HCT116 (cell line): ENCODE measurements around the gene SGIP1. TPM values are rescaled to one million over a fixed set of nuclear protein-coding genes. Genes with fewer than 3 reads are reported as not detected.

Experiments used
- ATAC-seq: fragments of 200-7000 bp; cut with Tn5 transposase; 2 replicates; pipeline ENCODE4 v1.9.1; 2020; ENCODE audit warnings: mild to moderate bottlenecking, moderate library complexity
- BruUV-seq: library from RNA; stranded (reverse); fragments of 400-500 nt; replicated peaks from 2 replicates; lab custom pipeline; 2021; lab: Mats Ljungman, UMichigan
- CTCF ChIA-PET: fragments of 300-600 bp; sonication (Branson Sonifier 250); formaldehyde crosslinking; loops from one replicate; lab custom pipeline; 2021; ENCODE audit warnings: antibody characterized with exemption; lab: Charles Lee
- POLR2A ChIA-PET: fragments of 300-600, 350-600 bp; sonication (Branson Sonifier 250); formaldehyde crosslinking; loops from one replicate; lab custom pipeline; 2021; ENCODE audit warnings: antibody characterized with exemption; lab: Charles Lee
- RAD21 ChIA-PET, 2 experiments: fragments of 300-600 bp; sonication (Branson Sonifier 250); formaldehyde crosslinking; loops; one replicate each; lab custom pipeline; 2023; ENCODE audit warnings: low total read pairs in 2 of 2; ENCODE audit not compliant: uncharacterized antibody in 2 of 2, unreplicated experiment in 2 of 2, low non-redundant PET in 1 of 2; lab: Charles Lee
- DNase-seq: peaks from one replicate; pipeline ENCODE4 v3.0.0-alpha.2; 2010; ENCODE audit warnings: low read depth, low spot score
- H2AFZ ChIP-seq: fragments of 200-600 bp; shearing (Covaris generic), sonication (generic); 2 replicates; pipeline ENCODE4 v1.6.1; 2017; ENCODE audit warnings: low read depth, mixed run types, mixed read lengths, antibody characterized with exemption, low read length; ENCODE audit not compliant: poor library complexity, severe bottlenecking
- H3K27ac ChIP-seq: 2 replicates; pipeline ENCODE4 v1.5.1; 2012; ENCODE audit warnings: low read depth, low read length
- H3K27me3 ChIP-seq: fragments of 200-600 bp; sonication (generic); 2 replicates; pipeline ENCODE4 v1.6.1; 2016; ENCODE audit warnings: mixed run types, low read length, mixed read lengths; ENCODE audit not compliant: insufficient read depth
- H3K36me3 ChIP-seq, 2 experiments: fragments of 200-500 bp in 1 of 2; fragments of 200-600 bp in 1 of 2; sonication (Bioruptor generic) in 1 of 2; sonication (generic) in 1 of 2; 2 replicates each; pipeline versions ENCODE4 v1.5.1 to v1.6.1; 2014 to 2016; ENCODE audit warnings: low read length in 2 of 2, inconsistent platforms in 1 of 2, mixed read lengths in 1 of 2, mixed run types in 1 of 2; ENCODE audit not compliant: insufficient read depth in 2 of 2, control insufficient read depth in 1 of 2
- H3K4me1 ChIP-seq, 2 experiments: fragments of 200-600 bp in 1 of 2; sonication (generic) in 1 of 2; 2 replicates each; pipeline versions ENCODE4 v1.5.1 to v1.6.1; 2012 to 2017; ENCODE audit warnings: low read length in 2 of 2, inconsistent platforms in 1 of 2, mild to moderate bottlenecking in 1 of 2, mixed read lengths in 1 of 2, mixed run types in 1 of 2, moderate library complexity in 1 of 2; ENCODE audit not compliant: insufficient read depth in 2 of 2, control insufficient read depth in 1 of 2
- H3K4me2 ChIP-seq: fragments of 200-600 bp; sonication (generic); 2 replicates; pipeline ENCODE4 v1.6.1; 2017; ENCODE audit warnings: mixed run types, low read length, mixed read lengths
- H3K4me3 ChIP-seq, 2 experiments: fragments of 200-600 bp in 1 of 2; sonication (generic) in 1 of 2; replicated peaks in 1 of 2; 2 replicates each; pipeline ENCODE4 v1.5.1; 2011 to 2016; ENCODE audit warnings: low read length in 2 of 2, control low read depth in 1 of 2, low read depth in 1 of 2, mild to moderate bottlenecking in 1 of 2, mixed read lengths in 1 of 2, mixed run types in 1 of 2
- H3K79me2 ChIP-seq: fragments of 200-600 bp; sonication (generic); 2 replicates; pipeline ENCODE4 v1.6.1; 2017; ENCODE audit warnings: mild to moderate bottlenecking, mixed run types, low read length, moderate library complexity, mixed read lengths; ENCODE audit not compliant: insufficient read depth
- H3K9ac ChIP-seq: fragments of 200-600 bp; sonication (generic); 2 replicates; pipeline ENCODE4 v1.6.1; 2016; ENCODE audit warnings: low read length, mixed read lengths
- H3K9me2 ChIP-seq: fragments of 200-600 bp; sonication (generic), shearing (Covaris generic); 2 replicates; pipeline ENCODE4 v1.6.1; 2017; ENCODE audit warnings: mixed run types, mild to moderate bottlenecking, moderate library complexity; ENCODE audit not compliant: insufficient read depth
- H3K9me3 ChIP-seq, 2 experiments: fragments of 200-500 bp in 1 of 2; fragments of 200-600 bp in 1 of 2; sonication (Bioruptor generic) in 1 of 2; sonication (generic) in 1 of 2; 2 replicates each; pipeline ENCODE4 v1.6.1; 2014 to 2017; ENCODE audit warnings: low read length in 2 of 2, mixed read lengths in 2 of 2, inconsistent platforms in 1 of 2, low read depth in 1 of 2, mild to moderate bottlenecking in 1 of 2, mixed run types in 1 of 2, moderate library complexity in 1 of 2; ENCODE audit not compliant: control insufficient read depth in 1 of 2, insufficient read depth in 1 of 2
- H4K20me1 ChIP-seq: fragments of 200-600 bp; sonication (generic), shearing (Covaris generic); 2 replicates; pipeline ENCODE4 v1.6.1; 2017; ENCODE audit warnings: mixed run types, mild to moderate bottlenecking, moderate library complexity; ENCODE audit not compliant: insufficient read depth
- CBX3 ChIP-seq: IDR thresholded peaks from 2 replicates; pipeline ENCODE4 v1.6.1; 2012; ENCODE audit warnings: low read depth
- CEBPB ChIP-seq: IDR thresholded peaks from 2 replicates; pipeline ENCODE4 v1.6.1; 2012; ENCODE audit warnings: low read depth
- CTCF ChIP-seq, 3 experiments: fragments of 200-600 bp in 1 of 3; sonication (generic) in 1 of 3; IDR thresholded peaks in 2 of 3; conservative IDR thresholded peaks in 1 of 3; 2 replicates each; pipeline ENCODE4 v1.5.1; 2012 to 2017; ENCODE audit warnings: low read depth in 2 of 3, low read length in 2 of 3, antibody characterized with exemption in 1 of 3, borderline replicate concordance in 1 of 3, control low read depth in 1 of 3, mild to moderate bottlenecking in 1 of 3, mixed read lengths in 1 of 3, mixed run types in 1 of 3, moderate library complexity in 1 of 3; ENCODE audit not compliant: insufficient read depth in 1 of 3
- EZH2 ChIP-seq: fragments of 200-600 bp; sonication (generic); IDR thresholded peaks from 2 replicates; pipeline ENCODE4 v1.6.1; 2017; ENCODE audit warnings: antibody characterized with exemption, mixed run types
- POLR2AphosphoS5 ChIP-seq: IDR thresholded peaks from 2 replicates; pipeline ENCODE4 v1.6.1; 2011; ENCODE audit warnings: mild to moderate bottlenecking, low read depth, low read length, moderate library complexity
- REST ChIP-seq: IDR thresholded peaks from 2 replicates; pipeline ENCODE4 v1.6.1; 2012; ENCODE audit warnings: low read depth
- SP1 ChIP-seq: IDR thresholded peaks from 2 replicates; pipeline ENCODE4 v1.6.1; 2012; ENCODE audit warnings: low read depth
- TCF7L2 ChIP-seq: IDR thresholded peaks from 2 replicates; pipeline ENCODE4 v1.7.0; 2011; ENCODE audit warnings: borderline replicate concordance, inconsistent platforms; ENCODE audit not compliant: insufficient read depth, insufficient read length; ENCODE audit errors: extremely low read depth
- ZBTB33 ChIP-seq: IDR thresholded peaks from 2 replicates; pipeline ENCODE4 v1.6.1; 2011; ENCODE audit warnings: mild to moderate bottlenecking, low read length, moderate library complexity; ENCODE audit not compliant: insufficient replicate concordance; ENCODE audit errors: extremely low read depth
- ZFX ChIP-seq: fragments of 450-650 bp; IDR thresholded peaks from 2 replicates; pipeline ENCODE4 v1.6.1; 2017
- intact Hi-C: fragments of 100-400 bp; cut with micrococcal nuclease; formaldehyde crosslinking; loops from 2 replicates; pipeline ENCODE4 v1.10.0; 2022
- total RNA-seq: library from RNA; stranded (reverse); gene quantifications from one replicate; pipeline ENCODE4 v1.2.1, GENCODE V29; 2021; ENCODE audit not compliant: unreplicated experiment

The SGIP1 gene
- total RNA-seq, 1 experiment from 2014 or later: 0.15 TPM

GRCh38 chr1:66542811-66543767 lies 9.1 kb downstream of the SGIP1 start (continued):
- TF ChIP-seq ZBTB33 (no peak), POLR2AphosphoS5 (peak; percentile 53)

- Histone ChIP-seq H3K4me3 (no peak overlapping the region), H4K20me1 (no peaks in the 10 kb centered on the region), H3K36me3 (no peaks in the 10 kb centered on the region), H3K9ac (no peak overlapping the region), H3K4me1 (peaks cover 21 to 40% of the 10 kb centered on the region in 2 experiments), H3K27ac (no peak overlapping the region), H3K27me3 (no peaks in the 10 kb centered on the region), H3K4me2 (no peak overlapping the region), H3K9me2 (no peaks in the 10 kb centered on the region), H2AFZ (no peak overlapping the region), H3K79me2 (no peaks in the 10 kb centered on the region), H3K9me3 (no peaks in the 10 kb centered on the region)
- no peak for DNase-seq
- intact Hi-C loops: no loop called here
- RAD21 ChIA-PET: interaction anchor here in 1 of 2 experiments (0.6 kb wide), 1 partner anchor 53 kb away, joined by 6 read pairs; no protein-coding TSS in a partner anchor
- CTCF ChIA-PET: no interaction called here
- no TSS peak for BruUV-seq
- ATAC-seq: no peak
- POLR2A ChIA-PET: no interaction called here
- TF ChIP-seq ZFX: no peak
- TF ChIP-seq TCF7L2: no peak
- no peak for TF ChIP-seq SP1
- no peak for TF ChIP-seq CTCF (IDR thresholded peaks at IDR 0.05 in 2 of 3, conservative IDR thresholded peaks at IDR 0.05 in 1 of 3; ENCODE audit: borderline replicate concordance in 1 of 3, insufficient read depth in 1 of 3, low read depth in 2 of 3, low read length in 2 of 3)
- no peak for TF ChIP-seq CEBPB
- TF ChIP-seq CBX3: no peak
- TF ChIP-seq EZH2: no peak
- no peak for TF ChIP-seq REST
- no peak for TF ChIP-seq ZBTB33
Measured at GRCh38 chr1:66546047-66546810, 12.3 kb downstream of the SGIP1 start.
